ENCODE measurements around the gene MICALL1. TPM values are rescaled to one million over a fixed set of nuclear protein-coding genes. Genes with fewer than 3 reads are reported as not detected.

The MICALL1 gene
- total RNA-seq, 4 donors from 2014 or later, result 26.8 to 87.2 (median 37.3) TPM

DNA sequence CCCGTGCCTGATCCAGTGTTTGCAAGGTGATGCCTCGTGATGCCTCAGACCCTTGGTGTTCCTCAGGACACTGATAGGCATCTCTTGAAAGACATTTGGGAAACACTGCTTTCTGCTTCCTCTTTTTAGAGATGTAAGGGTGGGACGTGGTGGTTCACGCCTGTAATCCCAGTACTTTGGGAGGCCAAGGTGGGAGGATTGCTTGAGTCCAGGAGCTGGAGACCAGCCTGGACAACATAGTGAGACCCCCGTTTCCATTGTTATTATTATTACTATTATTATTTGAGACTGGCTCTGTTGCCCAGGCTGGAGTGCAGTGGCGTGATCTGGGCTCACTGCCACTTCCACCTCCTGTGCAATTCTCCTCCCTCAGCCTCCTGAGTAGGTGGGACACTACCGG lies 84.8 kb downstream of the MICALL1 start:
- Histone ChIP-seq H3K4me1 (no peaks in the 10 kb centered on the region), H3K36me3 (no peaks in the 10 kb centered on the region), H3K27ac (no peak overlapping the region), H3K4me3 (no peak overlapping the region), H3K27me3 (no peaks in the 10 kb centered on the region), H3K9me3 (no peaks in the 10 kb centered on the region)
- DNase-seq, result no peak
- TF ChIP-seq POLR2A (IDR thresholded peaks at IDR 0.05) (no peak), EP300 (IDR thresholded peaks at IDR 0.05; ENCODE audit: low read depth) (no peak), POLR2AphosphoS5 (IDR thresholded peaks at IDR 0.05) (no peak)
- TF ChIP-seq, protein P1, sequence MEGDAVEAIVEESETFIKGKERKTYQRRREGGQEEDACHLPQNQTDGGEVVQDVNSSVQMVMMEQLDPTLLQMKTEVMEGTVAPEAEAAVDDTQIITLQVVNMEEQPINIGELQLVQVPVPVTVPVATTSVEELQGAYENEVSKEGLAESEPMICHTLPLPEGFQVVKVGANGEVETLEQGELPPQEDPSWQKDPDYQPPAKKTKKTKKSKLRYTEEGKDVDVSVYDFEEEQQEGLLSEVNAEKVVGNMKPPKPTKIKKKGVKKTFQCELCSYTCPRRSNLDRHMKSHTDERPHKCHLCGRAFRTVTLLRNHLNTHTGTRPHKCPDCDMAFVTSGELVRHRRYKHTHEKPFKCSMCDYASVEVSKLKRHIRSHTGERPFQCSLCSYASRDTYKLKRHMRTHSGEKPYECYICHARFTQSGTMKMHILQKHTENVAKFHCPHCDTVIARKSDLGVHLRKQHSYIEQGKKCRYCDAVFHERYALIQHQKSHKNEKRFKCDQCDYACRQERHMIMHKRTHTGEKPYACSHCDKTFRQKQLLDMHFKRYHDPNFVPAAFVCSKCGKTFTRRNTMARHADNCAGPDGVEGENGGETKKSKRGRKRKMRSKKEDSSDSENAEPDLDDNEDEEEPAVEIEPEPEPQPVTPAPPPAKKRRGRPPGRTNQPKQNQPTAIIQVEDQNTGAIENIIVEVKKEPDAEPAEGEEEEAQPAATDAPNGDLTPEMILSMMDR (IDR thresholded peaks at IDR 0.05), result no peak
- intact Hi-C loops (cut with DNase I; ENCODE audit: low total_unique reads) (no loop called here), in situ Hi-C loops (cut with MboI; ENCODE audit: low pct_ligation_motif_present in 1 of 4, low pct_unique_long_range_greater_than_20kb in 1 of 4, low sequenced_read_pairs in 3 of 4) (no loop called here)
- 85 to 100% methylated on average over 2 to 7 of the region's 7 CpGs for WGBS, 2 donors (ENCODE audit: low coverage in 1 of 2)

DNA sequence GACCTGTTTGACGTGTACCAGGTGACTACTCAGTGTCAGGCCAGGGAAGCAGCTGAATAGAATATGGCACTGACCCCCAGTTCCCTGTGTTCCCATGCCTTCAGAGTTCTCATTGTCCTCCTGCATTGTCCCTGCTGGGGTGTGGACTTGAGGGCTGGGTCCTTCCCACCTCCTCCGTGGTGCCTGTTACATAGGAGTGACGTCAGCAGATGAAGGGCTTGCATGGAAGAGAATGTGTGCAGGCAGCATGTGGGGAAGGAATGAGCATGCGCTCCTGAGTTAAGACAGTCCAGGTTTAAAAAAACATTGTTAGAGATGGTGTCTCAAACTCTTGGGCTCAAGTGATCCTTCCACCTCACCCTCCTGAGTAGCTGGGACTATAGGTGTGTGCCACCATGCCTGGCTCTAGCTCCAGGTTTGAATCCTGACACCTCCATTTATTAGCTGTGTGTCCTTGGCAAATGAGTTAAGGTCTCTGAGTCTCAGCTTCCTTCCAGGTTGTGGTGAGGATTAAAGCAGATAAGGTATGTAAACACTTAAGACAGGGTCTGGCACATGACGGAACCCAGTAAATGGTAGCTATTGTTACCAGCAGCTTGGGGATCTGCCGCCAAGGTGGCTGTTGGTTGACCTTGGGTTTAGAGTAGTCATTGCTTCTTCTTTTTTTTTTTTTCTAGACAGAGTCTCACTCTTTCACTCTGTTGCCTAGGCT lies 85.8 kb downstream of the MICALL1 start:
- no peaks in the 10 kb centered on the region for H3K9me3 ChIP-seq
- in situ Hi-C loops (cut with MboI; ENCODE audit: low pct_ligation_motif_present in 1 of 4, low pct_unique_long_range_greater_than_20kb in 1 of 4, low sequenced_read_pairs in 3 of 4) (no loop called here), intact Hi-C loops (cut with DNase I; ENCODE audit: low total_unique reads) (no loop called here)
- 85 to 92% methylated on average over 2 to 5 of the region's 6 CpGs for WGBS, 2 donors (ENCODE audit: low coverage in 1 of 2)
- no peaks in the 10 kb centered on the region for H3K36me3 ChIP-seq
- TF ChIP-seq POLR2AphosphoS5 (IDR thresholded peaks at IDR 0.05), result no peak
- TF ChIP-seq POLR2A (IDR thresholded peaks at IDR 0.05), result no peak
- TF ChIP-seq EP300 (IDR thresholded peaks at IDR 0.05; ENCODE audit: low read depth), result no peak
- TF ChIP-seq, protein P1 (IDR thresholded peaks at IDR 0.05), result no peak
- no peak overlapping the region for H3K4me3 ChIP-seq
- no peaks in the 10 kb centered on the region for H3K27me3 ChIP-seq
- H3K4me1 ChIP-seq, result no peaks in the 10 kb centered on the region
- H3K27ac ChIP-seq, result no peak overlapping the region
- DNase-seq, result no peak

Other genes with a start within 250 kb of the MICALL1 start
- 100 to 1,000 TPM in 1 of 4 donors, 10 to 100 TPM in 3; 28.9 to 126 (median 50.7) TPM for gene PDXP, start 247.6 kb upstream of the MICALL1 start, total RNA-seq
- gene LGALS1, start 230.7 kb upstream of the MICALL1 start, total RNA-seq, result 100 to 1,000 TPM; 196 to 558 (median 224) TPM
- 100 to 1,000 TPM in 1 of 4 donors, 10 to 100 TPM in 3; 44.1 to 143 (median 57.2) TPM for gene NOL12, start 220.0 kb upstream of the MICALL1 start, total RNA-seq
- gene TRIOBP, start 209.2 kb upstream of the MICALL1 start, total RNA-seq, result 100 to 1,000 TPM; 121 to 265 (median 129) TPM
- gene GCAT, start 98.4 kb upstream of the MICALL1 start, total RNA-seq, result 10 to 100 TPM in 1 of 4 donors, 1 to 10 TPM in 3; 6.4 to 10.1 (median 7.7) TPM
- not detected for gene GALR3, start 82.9 kb upstream of the MICALL1 start, total RNA-seq
- 10 to 100 TPM; 12.7 to 86.8 (median 40.6) TPM for gene ANKRD54, start 62.0 kb upstream of the MICALL1 start, total RNA-seq
- gene EIF3L, start 56.9 kb upstream of the MICALL1 start, total RNA-seq, result 100 to 1,000 TPM in 3 of 4 donors, 10 to 100 TPM in 1; 89.4 to 292 (median 217) TPM
- not detected for gene C22orf23, start 47.3 kb downstream of the MICALL1 start, total RNA-seq
- 10 to 100 TPM in 3 of 4 donors, 1 to 10 TPM in 1; 7.6 to 65.5 (median 32.6) TPM for gene POLR2F, start 47.4 kb downstream of the MICALL1 start, total RNA-seq
- gene SOX10, start 78.3 kb downstream of the MICALL1 start, total RNA-seq, result 1 to 10 TPM; 1.2 to 4.9 (median 3.5) TPM
- 100 to 1,000 TPM in 1 of 4 donors, 10 to 100 TPM in 3; 34.3 to 127 (median 69.3) TPM for gene PICK1, start 151.1 kb downstream of the MICALL1 start, total RNA-seq
- not detected for gene SLC16A8, start 177.9 kb downstream of the MICALL1 start, total RNA-seq
- 100 to 1,000 TPM; 106 to 337 (median 127) TPM for gene BAIAP2L2, start 204.4 kb downstream of the MICALL1 start, total RNA-seq

Measured in transverse colon (tissue), 4 donors.